SJCRH30 (cell line): ENCODE measurements around the gene RGS7. TPM values are rescaled to one million over a fixed set of nuclear protein-coding genes. Genes with fewer than 3 reads are reported as not detected.
"Not testable (repeated sequence)": the region's sequence is repeated elsewhere in the genome, so short reads cannot be mapped to it uniquely, and the experiment has no call there.

Source experiments
- DNase-seq, 2 experiments: peaks; one replicate each; pipeline ENCODE4 v3.0.0-alpha.2; 2015 to 2020
- H3K27ac ChIP-seq: fragments of 250-450 bp; sonication (Bioruptor Pico); 2 replicates; pipeline ENCODE4 v1.5.1; 2020; ENCODE audit warnings: mild to moderate bottlenecking, moderate library complexity
- H3K27me3 ChIP-seq: fragments of 250-450 bp; sonication (Bioruptor Pico); 2 replicates; pipeline ENCODE4 v1.5.1; 2020; ENCODE audit warnings: mild to moderate bottlenecking, moderate library complexity
- H3K36me3 ChIP-seq: fragments of 250-450 bp; sonication (Bioruptor Pico); 2 replicates; pipeline ENCODE4 v1.5.1; 2020; ENCODE audit warnings: mild to moderate bottlenecking, moderate library complexity
- H3K4me1 ChIP-seq: fragments of 250-450 bp; sonication (Bioruptor Pico); 2 replicates; pipeline ENCODE4 v1.5.1; 2020; ENCODE audit warnings: mild to moderate bottlenecking, moderate library complexity
- H3K4me3 ChIP-seq: fragments of 250-450 bp; sonication (Bioruptor Pico); 2 replicates; pipeline ENCODE4 v1.5.1; 2020; ENCODE audit warnings: mild to moderate bottlenecking, moderate library complexity
- H3K9me3 ChIP-seq: fragments of 250-450 bp; sonication (Bioruptor Pico); replicated peaks from 2 replicates; pipeline ENCODE4 v1.5.1; 2020; ENCODE audit warnings: mild to moderate bottlenecking, moderate library complexity
- total RNA-seq: library from RNA; depleted of rRNA; stranded (reverse); fragments of >200 nt; shearing (Covaris generic); gene quantifications from 2 replicates; pipeline ENCODE4 v1.2.3, GENCODE V29; 2014

The RGS7 gene
- total RNA-seq, 1 experiment from 2014 or later = 0.16 TPM

DNA sequence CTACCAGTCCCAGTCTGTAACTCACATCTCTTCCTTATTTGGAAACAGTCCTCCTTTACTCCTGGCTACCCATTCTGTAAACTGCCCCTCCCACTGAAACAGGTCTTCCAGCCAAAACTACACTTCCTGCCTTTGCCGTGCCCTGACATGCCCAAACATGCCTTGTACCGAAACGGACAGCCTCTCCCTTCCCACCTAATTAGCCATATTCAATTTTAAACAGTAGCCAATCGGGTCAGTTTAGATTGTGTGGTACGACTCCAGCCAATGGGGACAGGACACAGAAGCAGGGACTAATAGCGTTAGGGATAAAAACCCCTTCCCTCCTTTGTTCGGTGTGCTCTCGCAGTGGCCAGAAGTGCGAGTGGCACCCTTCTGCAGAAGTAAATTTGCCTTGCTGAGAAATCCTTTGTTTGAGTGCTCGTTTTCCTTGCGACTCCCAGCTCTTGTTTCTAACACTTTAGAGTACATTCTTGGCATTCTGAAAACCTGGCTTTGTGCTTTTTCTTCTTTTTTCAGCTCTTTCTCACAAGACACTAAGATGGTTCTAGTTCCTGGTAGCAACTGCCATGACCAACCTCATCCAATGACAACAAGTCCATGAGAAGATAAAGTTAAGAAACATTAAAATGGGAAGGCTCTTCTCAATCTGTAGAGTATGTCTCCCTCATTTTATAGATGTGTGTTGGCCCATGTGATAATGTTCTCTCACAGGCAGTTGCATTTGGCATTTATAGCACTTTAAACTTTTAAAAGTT lies 419.9 kb downstream of the RGS7 start:
- Histone ChIP-seq H3K27me3 (no peaks in the 10 kb centered on the region), H3K36me3 (no peaks in the 10 kb centered on the region), H3K27ac (no peak overlapping the region), H3K9me3 (no peaks in the 10 kb centered on the region), H3K4me3 (no peak overlapping the region), H3K4me1 (no peaks in the 10 kb centered on the region)
- no peak for DNase-seq

DNA sequence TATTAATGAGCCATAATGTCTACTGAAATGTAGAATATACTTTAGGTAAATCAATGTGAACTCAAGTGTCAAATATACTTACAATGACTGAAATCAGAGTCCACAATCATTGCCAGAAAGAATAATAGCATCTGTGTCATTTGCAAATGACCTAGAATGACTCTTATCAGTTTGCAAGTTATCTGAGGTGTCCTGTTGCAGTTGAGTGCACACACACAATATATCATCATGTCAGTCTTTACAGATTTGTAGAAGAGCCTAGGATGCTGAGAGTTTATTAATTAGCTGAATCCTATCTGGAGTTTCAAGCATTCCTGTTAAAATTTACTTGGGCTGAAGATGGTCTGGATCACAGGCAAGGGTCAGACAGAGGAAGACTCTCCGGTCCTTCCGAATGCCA lies 421.1 kb downstream of the RGS7 start:
- no peak overlapping the region for H3K27ac ChIP-seq
- H3K9me3 ChIP-seq = no peaks in the 10 kb centered on the region
- DNase-seq = no peak
- no peaks in the 10 kb centered on the region for H3K36me3 ChIP-seq
- no peak overlapping the region for H3K4me3 ChIP-seq
- H3K27me3 ChIP-seq = no peaks in the 10 kb centered on the region
- no peaks in the 10 kb centered on the region for H3K4me1 ChIP-seq

DNA sequence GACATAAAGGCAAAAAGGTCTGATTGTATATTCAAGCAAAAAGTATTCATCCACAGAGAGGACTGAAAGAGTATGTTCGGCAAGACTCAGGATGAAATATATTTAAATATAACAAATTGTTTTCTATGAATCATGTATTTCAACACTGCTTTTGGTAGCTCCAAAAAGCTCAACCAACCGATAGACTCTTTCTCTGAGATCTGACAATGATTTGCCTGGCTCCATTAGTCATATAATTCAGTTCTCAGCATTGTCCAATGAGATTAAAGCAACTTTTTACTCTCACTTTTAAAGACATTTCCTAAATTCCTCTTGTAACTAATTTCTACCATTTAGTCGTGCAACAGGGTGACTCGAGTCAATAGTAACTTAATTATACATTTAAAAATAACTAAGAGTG lies 426.0 kb downstream of the RGS7 start:
- no peak for DNase-seq
- Histone ChIP-seq H3K36me3 (no peaks in the 10 kb centered on the region), H3K27ac (no peak overlapping the region), H3K27me3 (no peaks in the 10 kb centered on the region), H3K4me3 (no peak overlapping the region), H3K9me3 (no peaks in the 10 kb centered on the region), H3K4me1 (no peaks in the 10 kb centered on the region)

DNA sequence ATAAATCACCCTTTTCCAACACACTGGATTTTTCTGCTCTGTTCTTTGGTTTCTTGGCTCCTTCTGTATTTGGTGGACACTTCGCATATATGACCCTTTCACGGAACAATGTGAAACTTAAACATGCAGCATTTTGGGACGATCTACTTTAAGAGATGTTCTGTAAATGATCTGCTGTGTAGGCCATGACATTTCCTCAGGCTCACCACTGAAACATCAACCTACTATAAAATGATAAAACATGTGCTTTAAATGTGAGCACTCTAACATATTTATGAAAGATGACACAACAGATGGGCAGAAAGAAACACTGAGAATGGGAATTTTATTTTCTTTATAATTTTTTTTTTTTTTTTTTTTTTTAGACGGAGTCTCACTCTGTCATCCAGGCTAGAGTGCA lies 428.7 kb downstream of the RGS7 start:
- no peaks in the 10 kb centered on the region for H3K9me3 ChIP-seq

DNA sequence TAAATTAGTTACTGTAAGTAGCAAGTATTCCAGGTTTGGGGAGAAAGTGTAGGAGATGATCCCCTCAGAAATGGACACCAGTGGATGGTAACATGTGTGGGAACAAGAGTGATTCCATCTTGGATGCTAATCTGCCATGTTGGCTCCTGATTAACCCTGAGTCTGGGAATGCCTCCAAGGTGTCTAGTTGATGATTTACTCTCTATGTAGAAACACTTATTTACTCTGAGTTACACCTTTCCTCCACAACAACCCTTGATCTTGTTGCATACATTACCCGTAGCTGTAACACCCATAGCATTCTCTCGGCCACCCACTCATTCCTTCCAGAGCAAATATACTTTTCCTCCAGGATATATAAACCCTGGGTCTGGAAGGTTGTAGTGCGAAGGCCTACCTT lies 429.2 kb downstream of the RGS7 start:
- Histone ChIP-seq H3K4me1 (no peaks in the 10 kb centered on the region), H3K9me3 (no peaks in the 10 kb centered on the region), H3K27me3 (no peaks in the 10 kb centered on the region), H3K27ac (no peak overlapping the region), H3K36me3 (no peaks in the 10 kb centered on the region), H3K4me3 (no peak overlapping the region)
- no peak for DNase-seq

More for the DNA sequence above, 428.7 kb downstream of the RGS7 start:
- Histone ChIP-seq H3K4me3 (no peak overlapping the region), H3K27me3 (no peaks in the 10 kb centered on the region), H3K36me3 (no peaks in the 10 kb centered on the region), H3K4me1 (no peaks in the 10 kb centered on the region), H3K27ac (no peak overlapping the region)
- DNase-seq = no peak

DNA sequence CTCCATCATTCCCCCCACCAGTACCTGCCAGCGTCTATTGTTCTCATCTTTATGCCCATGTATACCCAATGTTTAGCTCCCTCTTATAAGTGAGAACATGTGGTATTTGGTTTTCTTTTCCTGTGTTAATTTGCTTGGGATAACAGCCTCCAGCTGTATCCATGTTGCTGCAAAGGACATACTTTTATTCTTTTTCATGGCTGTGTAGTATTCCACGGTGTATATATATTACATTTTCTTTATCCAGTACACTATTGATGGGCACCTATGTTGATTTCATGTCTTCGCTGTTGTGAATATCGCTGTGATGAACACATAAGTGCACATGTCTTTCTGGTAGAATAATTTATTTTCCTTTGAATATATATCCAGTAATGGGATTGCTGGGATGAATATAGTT lies 431.7 kb downstream of the RGS7 start:
- no peaks in the 10 kb centered on the region for H3K36me3 ChIP-seq
- no peak overlapping the region for H3K4me3 ChIP-seq
- no peaks in the 10 kb centered on the region for H3K4me1 ChIP-seq
- no peak overlapping the region for H3K27ac ChIP-seq
- no peaks in the 10 kb centered on the region for H3K27me3 ChIP-seq
- H3K9me3 ChIP-seq = no peaks in the 10 kb centered on the region
- DNase-seq = no peak

DNA sequence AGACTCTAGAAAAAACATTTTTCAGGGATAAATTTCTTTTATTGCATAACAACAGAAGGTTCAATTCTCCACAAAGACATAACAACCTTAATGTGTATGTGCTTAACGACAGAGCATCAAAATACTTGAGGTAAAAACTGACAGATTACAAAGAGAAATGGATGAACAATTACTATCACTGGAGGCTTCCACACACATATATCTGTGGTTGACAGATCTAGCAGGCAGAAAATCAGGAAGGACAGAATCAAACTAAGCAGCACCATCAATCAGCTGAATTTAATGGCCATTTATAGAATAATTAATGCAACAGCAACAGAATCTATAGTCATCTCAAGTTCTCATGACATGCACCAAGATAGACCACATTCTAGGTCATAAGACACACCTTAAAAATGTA lies 439.0 kb downstream of the RGS7 start:
- Histone ChIP-seq H3K4me3 (no peak overlapping the region), H3K4me1 (no peaks in the 10 kb centered on the region), H3K27ac (no peak overlapping the region), H3K9me3 (no peaks in the 10 kb centered on the region), H3K27me3 (no peaks in the 10 kb centered on the region), H3K36me3 (no peaks in the 10 kb centered on the region)
- DNase-seq = no peak

DNA sequence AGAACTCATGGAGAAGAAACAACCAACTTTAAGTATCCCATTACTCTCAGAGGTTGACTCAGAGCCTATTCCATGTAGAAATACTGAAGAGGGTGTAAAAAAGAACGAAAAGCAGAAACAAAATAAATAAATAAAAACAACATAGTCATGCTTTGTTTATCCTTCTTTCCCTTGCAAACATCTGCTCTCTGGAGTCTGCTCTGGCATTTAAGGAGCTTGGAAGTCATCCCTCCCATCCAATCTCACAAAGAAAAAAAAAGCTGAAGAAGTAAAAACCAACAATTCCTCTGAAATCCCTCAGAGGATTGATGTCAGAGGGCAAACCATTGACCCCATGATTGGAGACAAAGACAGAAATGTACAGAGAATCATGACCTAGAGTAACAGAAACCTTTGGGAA lies 442.5 kb downstream of the RGS7 start:
- no peaks in the 10 kb centered on the region for H3K27me3 ChIP-seq
- no peaks in the 10 kb centered on the region for H3K4me1 ChIP-seq
- no peaks in the 10 kb centered on the region for H3K36me3 ChIP-seq
- no peaks in the 10 kb centered on the region for H3K9me3 ChIP-seq
- H3K27ac ChIP-seq = no peak overlapping the region
- no peak overlapping the region for H3K4me3 ChIP-seq
- DNase-seq = no peak

DNA sequence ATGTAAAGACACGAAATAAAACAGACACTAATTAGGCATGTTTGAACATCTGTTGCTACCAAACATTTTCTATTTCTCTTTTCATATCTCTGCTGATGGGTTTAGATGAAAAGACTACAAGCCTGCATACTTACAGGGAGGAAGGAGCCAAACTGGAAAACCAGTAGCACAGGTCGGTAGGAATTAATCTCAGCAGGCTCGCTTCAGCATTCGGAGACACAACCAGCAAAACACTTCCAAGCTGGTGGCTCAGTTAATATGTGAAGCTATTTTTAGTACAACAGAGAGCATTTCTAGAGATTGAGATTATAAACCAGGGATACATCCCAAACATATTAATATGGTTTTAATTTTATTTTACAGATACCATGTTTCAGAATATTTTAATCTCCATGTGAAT lies 444.2 kb downstream of the RGS7 start:
- H3K36me3 ChIP-seq = no peaks in the 10 kb centered on the region
- no peaks in the 10 kb centered on the region for H3K4me1 ChIP-seq
- no peak overlapping the region for H3K4me3 ChIP-seq
- H3K27me3 ChIP-seq = no peaks in the 10 kb centered on the region
- no peak overlapping the region for H3K27ac ChIP-seq
- DNase-seq = no peak
- H3K9me3 ChIP-seq = no peaks in the 10 kb centered on the region

DNA sequence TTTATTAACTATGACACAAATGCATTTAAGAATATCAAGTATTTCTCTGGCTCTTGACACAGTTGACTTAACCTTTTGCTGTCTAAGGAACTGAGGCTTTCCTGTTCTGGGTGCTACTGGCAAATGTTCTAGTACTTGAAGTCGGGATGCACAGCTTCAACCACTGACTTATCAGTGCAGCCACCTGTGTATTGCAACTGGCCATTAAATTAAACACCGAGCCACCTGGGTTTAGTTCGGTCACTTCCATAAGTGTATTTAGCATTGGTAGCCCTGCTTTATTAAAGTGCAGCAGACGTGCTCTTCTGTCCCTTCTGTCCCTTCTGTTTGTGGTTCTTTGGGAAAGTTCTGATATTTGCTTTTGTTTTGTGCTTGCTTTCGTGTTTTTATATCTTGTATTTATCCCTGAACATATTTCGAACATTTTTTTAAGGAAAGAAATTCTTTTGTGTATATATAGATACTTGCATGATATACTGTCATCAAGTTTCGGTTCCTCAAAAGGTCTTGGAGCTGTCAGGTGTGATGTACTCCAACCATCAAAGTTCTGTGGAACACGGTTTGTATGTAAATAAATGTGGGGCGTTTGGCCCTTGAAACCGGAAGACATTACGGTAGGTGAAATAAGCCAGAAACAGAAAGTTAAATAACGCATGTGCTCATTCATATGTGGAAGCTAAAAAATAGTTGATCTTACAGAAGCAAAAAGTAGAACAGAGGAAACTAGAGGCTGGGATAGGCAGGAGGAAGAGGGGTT lies 447.1 kb downstream of the RGS7 start:
- no peak for DNase-seq
- Histone ChIP-seq H3K36me3 (no peaks in the 10 kb centered on the region), H3K27ac (no peak overlapping the region), H3K27me3 (no peaks in the 10 kb centered on the region), H3K4me3 (no peak overlapping the region), H3K4me1 (no peaks in the 10 kb centered on the region), H3K9me3 (no peaks in the 10 kb centered on the region)

DNA sequence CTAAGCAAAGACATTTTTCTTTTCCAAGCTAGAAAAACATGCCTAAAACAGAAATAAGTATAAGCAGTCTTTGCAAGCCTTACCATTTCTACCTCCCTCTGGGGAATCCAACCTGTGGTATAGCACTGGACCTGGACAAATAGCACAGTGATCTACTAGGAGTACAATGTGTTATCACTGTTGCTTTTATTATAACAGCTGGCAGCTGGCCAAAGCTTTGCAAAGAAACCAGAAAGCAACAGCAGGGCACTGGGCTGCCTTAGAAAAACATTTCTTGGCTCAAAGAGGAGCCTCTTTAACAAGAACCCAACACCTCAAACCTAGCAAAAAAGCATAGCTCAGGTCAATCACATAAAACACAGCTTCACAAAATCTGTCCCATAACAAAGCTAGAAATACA lies 450.5 kb downstream of the RGS7 start:
- H3K27ac ChIP-seq = no peak overlapping the region
- H3K4me1 ChIP-seq = no peaks in the 10 kb centered on the region
- H3K27me3 ChIP-seq = no peaks in the 10 kb centered on the region
- DNase-seq = peak in 1 of 2 experiments; percentile 7
- H3K9me3 ChIP-seq = no peaks in the 10 kb centered on the region
- no peaks in the 10 kb centered on the region for H3K36me3 ChIP-seq
- H3K4me3 ChIP-seq = no peak overlapping the region

DNA sequence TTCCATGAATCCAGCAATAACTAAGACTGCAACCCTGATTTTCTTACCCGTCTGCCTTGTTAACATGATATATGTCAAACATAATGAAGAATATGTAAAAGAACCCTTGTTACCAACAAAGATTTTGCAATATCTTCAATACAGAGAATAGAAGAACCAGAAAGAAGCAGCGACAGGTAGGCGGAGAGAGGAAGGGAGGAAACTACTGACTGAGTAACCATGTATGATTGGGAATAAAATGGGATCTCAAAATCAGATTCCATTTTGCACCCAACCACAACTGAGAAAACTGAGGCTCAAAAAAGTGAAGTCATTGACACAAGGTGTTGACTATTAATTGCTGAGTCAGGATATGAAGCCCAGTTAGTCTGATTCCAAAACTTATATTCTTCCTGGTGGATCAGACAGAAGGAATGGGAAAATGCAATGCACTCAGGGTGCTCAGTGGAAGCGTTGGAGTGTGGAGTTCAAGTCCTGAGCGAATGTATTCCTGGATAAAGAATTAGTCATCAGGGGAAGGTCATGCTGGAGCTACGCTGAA lies 451.7 kb downstream of the RGS7 start:
- H3K27me3 ChIP-seq = no peaks in the 10 kb centered on the region
- no peaks in the 10 kb centered on the region for H3K9me3 ChIP-seq
- no peak overlapping the region for H3K27ac ChIP-seq
- no peak for DNase-seq
- no peaks in the 10 kb centered on the region for H3K36me3 ChIP-seq
- H3K4me1 ChIP-seq = no peaks in the 10 kb centered on the region
- H3K4me3 ChIP-seq = no peak overlapping the region

DNA sequence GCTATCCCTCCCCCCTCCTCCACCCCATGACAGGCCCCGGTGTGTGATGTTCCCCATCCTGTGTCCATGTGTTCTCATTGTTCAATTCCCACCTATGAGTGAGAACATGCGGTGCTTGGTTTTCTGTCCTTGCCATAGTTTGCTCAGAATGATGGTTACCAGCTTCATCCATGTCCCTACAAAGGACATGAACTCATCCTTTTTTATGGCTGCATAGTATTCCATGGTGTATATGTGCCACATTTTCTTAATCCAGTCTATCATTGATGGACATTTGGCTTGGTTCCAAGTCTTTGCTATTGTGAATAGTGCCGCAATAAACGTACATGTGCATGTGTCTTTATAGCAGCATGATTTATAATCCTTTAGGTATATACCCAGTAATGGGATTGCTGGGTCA lies 461.6 kb downstream of the RGS7 start:
- H3K4me3 ChIP-seq, H3K27me3 ChIP-seq, H3K4me1 ChIP-seq, H3K27ac ChIP-seq, H3K36me3 ChIP-seq, H3K9me3 ChIP-seq, DNase-seq: not testable (repeated sequence)

DNA sequence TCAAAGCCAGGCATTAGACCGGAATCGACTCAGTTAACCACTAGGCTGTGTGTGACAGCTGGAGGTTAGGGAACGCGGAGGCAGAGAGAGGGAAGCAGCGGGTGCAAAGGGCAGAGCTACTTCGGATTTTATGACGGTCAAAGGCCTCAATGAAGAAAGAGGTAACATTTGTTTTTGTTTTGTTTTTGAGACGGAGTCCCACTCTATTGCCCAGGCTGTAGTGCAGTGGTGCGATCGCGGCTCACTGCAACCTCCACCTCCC lies 468.3 kb downstream of the RGS7 start:
- Histone ChIP-seq H3K9me3 (no peaks in the 10 kb centered on the region), H3K4me1 (no peaks in the 10 kb centered on the region), H3K36me3 (no peaks in the 10 kb centered on the region), H3K27me3 (no peaks in the 10 kb centered on the region), H3K4me3 (no peak overlapping the region), H3K27ac (no peak overlapping the region)
- DNase-seq = no peak

DNA sequence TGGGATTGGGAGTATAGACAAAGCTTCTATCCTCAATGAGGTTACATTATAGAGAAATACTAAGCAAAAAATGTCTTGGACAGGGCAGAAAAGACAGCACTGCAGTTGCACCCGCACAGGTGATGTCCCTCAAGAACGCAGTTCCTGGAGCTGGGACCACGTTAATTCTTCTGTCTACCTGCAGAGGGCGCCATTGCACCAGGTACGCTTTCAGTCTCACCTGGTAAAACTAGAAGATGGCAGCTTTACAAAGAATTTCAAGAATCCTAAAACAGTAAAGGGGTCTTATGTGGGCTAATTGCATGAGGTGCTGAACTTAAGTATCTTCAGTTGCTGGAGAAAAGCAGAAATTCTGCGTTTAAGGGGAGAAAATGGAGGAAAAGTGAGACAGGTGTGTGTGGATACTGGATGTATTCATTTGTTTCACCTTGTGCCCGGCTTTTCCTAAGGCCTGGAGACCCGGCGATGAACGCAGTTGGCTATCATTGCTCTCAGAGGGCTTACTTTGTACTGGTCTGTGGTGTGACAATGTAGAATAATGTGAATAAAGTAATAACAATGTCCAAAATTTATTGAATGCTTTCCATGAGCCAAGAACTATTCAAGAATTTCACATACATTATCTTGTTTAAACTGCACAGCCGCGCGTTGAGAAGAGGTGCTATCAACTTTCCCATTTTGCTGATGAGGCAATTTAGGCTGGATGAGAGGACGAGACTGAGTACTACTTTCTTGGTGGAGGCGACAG lies 468.8 kb downstream of the RGS7 start:
- Histone ChIP-seq H3K4me3 (no peak overlapping the region), H3K27me3 (no peaks in the 10 kb centered on the region), H3K27ac (no peak overlapping the region), H3K9me3 (no peaks in the 10 kb centered on the region), H3K36me3 (no peaks in the 10 kb centered on the region), H3K4me1 (no peaks in the 10 kb centered on the region)
- DNase-seq = peak; percentile 2 to 48
